UCSD-AML1 (cell line): ENCODE data around the gene TSPAN4.
A peak's percentile ranks its signal among the peaks of the same experiment; 100 is the strongest.

ENCODE experiments used
- DNase-seq: peaks from one replicate; lab custom pipeline; 2025; ENCODE audit not compliant: unreplicated experiment; lab: John Stamatoyannopoulos, UW

Gene TSPAN4

GRCh38 chr11:842370-843002, at the start of gene TSPAN4, which contains the start of gene POLR2L:
TSPAN4 (plus strand) TSS chr11:842852; CDS start chr11:850305, 7,453 bp downstream.
POLR2L (minus strand) TSS chr11:842529; CDS start chr11:842508, 21 bp downstream.
- DNase-seq, result peak; percentile 89

GRCh38 chr11:792873-793272, 49.8 kb upstream of the TSPAN4 start:
- no peak for DNase-seq

DNA sequence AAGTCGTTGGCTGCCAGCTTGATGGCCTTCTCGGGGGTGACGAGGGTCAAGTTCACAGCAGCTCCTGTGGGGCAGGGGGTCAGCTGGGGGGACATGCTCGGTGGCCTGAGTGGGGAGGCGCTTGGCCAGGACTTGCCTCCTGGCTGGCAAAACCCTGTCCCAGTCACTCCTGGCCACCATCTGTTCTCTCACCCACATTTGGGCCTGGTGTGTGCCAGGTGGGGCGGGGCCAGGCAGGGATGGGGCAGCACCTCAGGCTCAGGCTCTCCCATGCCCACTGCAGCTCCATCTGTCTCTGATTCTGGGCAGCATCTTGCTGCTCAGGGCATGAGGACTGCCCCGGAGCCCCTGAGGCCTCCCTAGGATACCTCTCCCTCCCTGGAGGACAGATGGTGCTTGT, 49.1 kb upstream of the TSPAN4 start:
- no peak for DNase-seq

- no peak for DNase-seq
Measured at GRCh38 chr11:794013-794765, 48.5 kb upstream of the TSPAN4 start.

DNA sequence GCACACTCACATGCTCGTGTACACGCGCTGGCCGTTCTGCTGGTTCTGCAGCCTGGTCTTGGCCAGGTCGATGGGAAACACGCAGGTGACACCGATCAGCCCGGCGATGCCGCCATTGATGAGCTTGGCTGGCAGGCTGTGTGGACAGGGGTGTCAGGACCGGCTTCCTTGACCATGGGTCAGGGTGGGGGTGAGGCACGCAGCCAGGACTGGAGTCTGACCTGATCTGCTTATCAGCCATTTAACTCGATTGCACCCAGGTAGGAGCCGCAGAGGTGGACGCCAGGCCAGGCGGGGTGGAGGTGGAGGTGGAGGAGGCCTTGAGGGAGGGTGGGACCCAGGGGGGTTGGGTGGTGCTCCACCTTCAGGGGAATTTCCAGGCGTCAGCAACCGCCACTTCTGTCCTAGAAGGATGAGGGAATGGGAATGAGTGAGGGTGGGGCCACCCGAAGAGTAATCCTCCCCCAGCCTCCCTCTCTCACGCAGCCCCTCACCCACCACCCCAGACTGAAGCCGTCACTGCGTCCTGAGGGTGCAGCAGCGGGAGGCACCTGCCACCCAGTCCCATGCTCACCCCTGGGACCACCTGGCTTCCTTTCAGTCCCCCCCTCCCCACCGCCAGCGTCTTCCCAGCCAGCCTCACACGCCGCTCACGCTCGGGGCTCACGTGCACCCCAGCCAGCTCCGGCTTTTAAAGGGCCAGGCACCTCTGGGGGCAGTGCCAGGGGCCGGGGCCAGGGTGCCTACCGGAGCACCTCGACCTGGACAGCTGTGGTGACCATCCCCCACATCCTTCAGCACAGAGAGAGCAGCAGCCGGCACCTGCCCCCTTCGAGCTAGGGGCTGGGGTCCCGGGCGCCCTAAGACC, 47.7 kb upstream of the TSPAN4 start:
- DNase-seq, result no peak

- DNase-seq, result peak; percentile 79
Measured at GRCh38 chr11:795634-796564, 46.8 kb upstream of the TSPAN4 start.

GRCh38 chr11:796565-797295, 45.9 kb upstream of the TSPAN4 start:
- DNase-seq, result no peak

DNA sequence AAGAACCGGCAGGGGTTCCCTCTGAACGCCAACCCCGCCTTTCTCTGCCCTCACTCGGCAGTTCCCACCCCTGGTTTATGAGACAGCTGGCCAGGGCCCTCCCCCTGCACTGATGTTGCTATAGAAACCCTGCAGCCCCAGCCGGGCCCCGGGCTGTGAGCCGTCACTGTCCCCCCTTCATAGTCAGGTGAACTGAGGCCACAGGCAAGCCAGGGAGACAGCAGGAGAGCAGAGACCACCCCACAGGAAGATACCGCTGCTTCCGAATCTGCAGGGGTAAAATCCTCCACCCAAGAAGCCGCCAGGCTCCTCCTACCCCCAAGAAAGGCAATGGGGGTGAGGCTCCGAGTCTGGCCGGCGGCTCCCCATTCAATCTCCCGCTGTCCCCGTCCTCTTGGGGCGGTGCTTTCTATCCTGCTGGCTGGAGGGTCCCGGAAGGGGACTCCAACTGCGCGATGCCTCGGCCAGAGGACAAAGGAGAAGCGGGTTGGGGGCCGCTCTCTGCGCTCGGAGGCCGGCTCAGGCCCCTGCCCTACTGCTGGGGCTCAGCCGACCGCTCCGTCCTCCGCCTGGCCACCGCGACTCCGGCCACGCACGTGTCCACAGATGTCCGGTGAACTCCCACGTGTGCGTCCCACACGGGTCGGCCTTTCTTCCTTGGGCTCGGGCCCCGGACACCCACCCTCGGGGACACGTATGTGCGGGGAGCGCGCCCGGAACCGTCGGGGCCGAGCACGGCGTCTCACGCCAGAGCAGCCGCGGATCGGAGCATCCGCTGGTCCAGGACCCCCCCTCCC, 45.2 kb upstream of the TSPAN4 start:
- peak; percentile 77 for DNase-seq

- peak; percentile 83 for DNase-seq
Measured at GRCh38 chr11:798093-798713, 44.4 kb upstream of the TSPAN4 start, which contains the start of gene SLC25A22. SLC25A22 (minus strand) TSS chr11:798281; CDS start chr11:795006, 3,275 bp downstream.

GRCh38 chr11:799641-800316, 42.9 kb upstream of the TSPAN4 start:
- DNase-seq, result no peak

DNA sequence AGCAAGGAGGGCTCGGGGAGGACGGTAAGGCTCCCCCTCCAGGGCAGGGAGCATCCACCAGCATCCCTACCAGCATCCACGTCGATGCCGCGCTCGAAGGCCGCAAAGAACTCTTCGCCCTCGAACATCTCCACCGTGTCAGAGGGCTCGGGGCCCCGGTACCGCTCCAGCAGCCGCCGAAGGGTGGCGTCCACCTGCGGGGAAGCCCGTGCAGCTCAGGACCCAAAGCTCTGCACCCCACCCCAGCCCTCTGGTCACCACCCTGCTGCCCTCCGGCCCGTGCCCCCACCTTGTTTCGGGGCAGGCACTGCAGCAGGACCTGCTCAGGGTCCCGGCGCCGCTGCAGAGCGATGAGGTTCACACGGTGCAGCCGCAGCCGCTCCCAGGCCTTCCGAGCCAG, 42.2 kb upstream of the TSPAN4 start:
- DNase-seq, result no peak

GRCh38 chr11:801097-801780, 41.4 kb upstream of the TSPAN4 start:
- DNase-seq, result no peak

DNA sequence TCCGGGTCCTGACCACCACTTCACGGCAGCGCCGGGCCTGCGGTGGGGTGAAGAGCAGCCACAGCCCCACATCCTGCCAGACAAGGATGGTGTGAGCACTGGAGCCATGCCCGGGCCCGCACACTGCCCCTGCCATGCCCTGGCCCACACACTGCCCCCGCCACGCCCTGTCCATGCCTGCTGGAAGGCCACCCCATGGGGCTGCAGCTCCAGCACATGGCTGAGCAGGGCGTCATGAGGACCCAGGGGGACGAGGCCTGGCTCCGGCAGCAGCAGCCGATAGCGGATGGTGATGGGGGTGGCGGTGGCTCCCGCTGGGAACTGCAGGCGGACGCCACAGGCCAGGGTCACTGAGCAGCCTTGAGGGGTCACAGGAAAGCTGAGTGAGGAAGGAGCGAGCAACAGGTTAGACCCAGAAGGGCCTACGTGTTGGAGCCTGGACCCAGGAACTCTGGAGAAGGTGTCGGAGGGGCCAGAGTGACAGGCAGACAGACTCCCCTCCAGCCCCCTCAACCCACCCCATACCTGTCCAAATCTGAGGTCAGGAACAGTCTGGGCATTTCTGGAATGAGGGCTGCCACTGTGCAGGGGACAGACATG, 40.5 kb upstream of the TSPAN4 start:
- no peak for DNase-seq

DNA sequence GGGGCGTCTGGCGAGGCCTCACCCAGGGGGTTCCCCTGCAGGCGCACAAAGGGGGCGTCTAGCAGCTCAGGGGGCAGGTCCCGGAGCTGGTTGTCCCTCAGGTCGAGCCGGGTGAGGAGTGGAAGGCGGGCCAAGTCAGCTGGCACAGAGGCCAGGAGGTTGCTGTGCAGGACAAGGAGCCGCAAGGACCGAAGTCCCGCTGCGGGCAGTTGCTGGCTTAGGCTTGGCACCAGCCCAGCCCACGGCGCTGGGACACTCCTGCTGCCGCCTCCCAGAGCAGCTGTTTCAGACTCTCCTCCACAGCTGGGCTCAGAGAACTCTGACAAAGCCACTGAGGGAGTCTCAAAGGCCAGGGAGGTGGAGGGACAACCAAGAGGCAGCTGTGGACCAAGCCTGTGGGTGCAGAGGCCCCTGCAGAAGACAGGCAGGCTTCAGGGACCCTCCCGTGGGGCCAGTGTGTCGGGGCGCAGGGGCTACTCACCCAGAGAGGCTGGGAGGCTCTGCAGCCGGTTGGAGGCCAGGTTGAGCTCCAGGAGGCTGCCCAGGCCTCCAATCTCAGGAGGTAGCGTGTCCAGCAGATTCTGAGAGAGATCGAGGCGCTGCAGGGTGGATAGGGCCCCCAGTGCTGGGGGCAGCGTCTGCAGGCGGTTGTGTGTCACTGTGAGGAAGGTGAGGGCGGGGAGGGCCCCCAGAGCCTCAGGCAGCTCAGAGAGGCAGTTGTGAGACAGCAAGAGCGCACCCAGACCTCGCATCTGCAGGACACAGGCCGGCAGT, 39.8 kb upstream of the TSPAN4 start:
- DNase-seq, result no peak

DNA sequence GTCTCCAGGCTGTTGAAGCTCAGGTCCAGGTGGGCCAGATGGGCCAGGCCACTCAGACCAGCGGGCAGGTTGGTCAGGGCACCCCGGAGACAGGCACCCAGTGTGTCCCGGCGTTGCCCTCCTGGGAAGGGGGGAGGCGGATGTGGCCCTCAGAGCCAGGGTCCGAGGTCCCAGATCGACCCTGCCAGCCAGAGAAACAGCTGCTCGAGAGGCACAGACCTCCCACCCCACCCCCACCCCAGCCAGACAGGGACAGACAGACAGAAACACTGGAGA, 39.2 kb upstream of the TSPAN4 start:
- DNase-seq, result no peak

- no peak for DNase-seq
Measured at GRCh38 chr11:803770-804598, 38.7 kb upstream of the TSPAN4 start.
